Smooth muscle cell (in vitro differentiated cells): Measurements from ENCODE around the gene CHAC1. TPM values are rescaled to one million over a fixed set of nuclear protein-coding genes. Genes with fewer than 3 reads are reported as not detected.
A peak's percentile ranks its signal among the peaks of the same experiment; 100 is the strongest.

Source experiments
- DNase-seq: peaks from one replicate; lab custom pipeline; 2025; ENCODE audit not compliant: unreplicated experiment; lab: John Stamatoyannopoulos, UW
- H2AFZ ChIP-seq: fragments of 200-600 bp; sonication (generic); 2 replicates; pipeline ENCODE4 v1.6.0; 2016; ENCODE audit warnings: antibody characterized with exemption, low read depth, mild to moderate bottlenecking
- H3F3A ChIP-seq: fragments of 200-600 bp; sonication (generic); 2 replicates; pipeline ENCODE4 v1.6.0; 2017; ENCODE audit warnings: antibody characterized with exemption, low read depth
- H3K27ac ChIP-seq: fragments of 200-600 bp; sonication (generic); 2 replicates; pipeline ENCODE4 v1.5.1; 2016; ENCODE audit warnings: low read depth, mild to moderate bottlenecking
- H3K27me3 ChIP-seq: fragments of 200-600 bp; sonication (generic); 2 replicates; pipeline ENCODE4 v1.6.1; 2016; ENCODE audit warnings: low read depth, mild to moderate bottlenecking
- H3K36me3 ChIP-seq: fragments of 200-600 bp; sonication (generic); 2 replicates; pipeline ENCODE4 v1.5.1; 2016; ENCODE audit warnings: low read depth
- H3K4me1 ChIP-seq: fragments of 200-600 bp; sonication (generic); 2 replicates; pipeline ENCODE4 v1.5.1; 2016; ENCODE audit warnings: low read depth
- H3K4me2 ChIP-seq: fragments of 200-600 bp; sonication (generic); 2 replicates; pipeline ENCODE4 v1.6.0; 2016; ENCODE audit warnings: mild to moderate bottlenecking
- H3K4me3 ChIP-seq: fragments of 200-600 bp; sonication (generic); 2 replicates; pipeline ENCODE4 v1.5.1; 2016; ENCODE audit warnings: mild to moderate bottlenecking
- H3K79me2 ChIP-seq: fragments of 200-600 bp; sonication (generic); 2 replicates; pipeline ENCODE4 v1.6.0; 2016; ENCODE audit warnings: low read depth, mild to moderate bottlenecking
- H3K9ac ChIP-seq: fragments of 200-600 bp; sonication (generic); 2 replicates; pipeline ENCODE4 v1.6.0; 2016; ENCODE audit warnings: low read depth
- H3K9me3 ChIP-seq: fragments of 200-600 bp; sonication (generic); replicated peaks from 2 replicates; pipeline ENCODE4 v1.5.1; 2016; ENCODE audit warnings: low read depth
- H4K20me1 ChIP-seq: fragments of 200-600 bp; sonication (generic); 2 replicates; pipeline ENCODE4 v1.6.0; 2016; ENCODE audit warnings: low read depth
- WGBS: methylation state at CpG from one replicate; pipeline ENCODE4 v1.1.7; 2016; ENCODE audit warnings: low lambda C conversion rate; 5-methylcytosine and 5-hydroxymethylcytosine counted together
- polyA plus RNA-seq: library from polyadenylated mRNA; unstranded; fragments of >200 nt; fragmentation: Nextera tagmentation; extraction: Ambion mirVana; gene quantifications from 2 replicates; pipeline ENCODE4 v1.2.1, GENCODE V29; 2016
- total RNA-seq: library from RNA; depleted of rRNA; stranded (reverse); fragments of >200 nt; gene quantifications from 2 replicates; pipeline ENCODE4 v1.2.3, GENCODE V29; 2014
- TF ChIP-seq, protein P1 (sequence below): fragments of 200-600 bp; sonication (generic); IDR thresholded peaks from 2 replicates; pipeline ENCODE4 v1.5.1; 2017; ENCODE audit warnings: borderline replicate concordance, mild to moderate bottlenecking, antibody characterized with exemption; ENCODE audit not compliant: insufficient read depth, poor library complexity, severe bottlenecking

The CHAC1 gene
- total and polyA plus RNA-seq, 2 experiments from 2014 or later = 29.6 to 31.5 TPM

DNA sequence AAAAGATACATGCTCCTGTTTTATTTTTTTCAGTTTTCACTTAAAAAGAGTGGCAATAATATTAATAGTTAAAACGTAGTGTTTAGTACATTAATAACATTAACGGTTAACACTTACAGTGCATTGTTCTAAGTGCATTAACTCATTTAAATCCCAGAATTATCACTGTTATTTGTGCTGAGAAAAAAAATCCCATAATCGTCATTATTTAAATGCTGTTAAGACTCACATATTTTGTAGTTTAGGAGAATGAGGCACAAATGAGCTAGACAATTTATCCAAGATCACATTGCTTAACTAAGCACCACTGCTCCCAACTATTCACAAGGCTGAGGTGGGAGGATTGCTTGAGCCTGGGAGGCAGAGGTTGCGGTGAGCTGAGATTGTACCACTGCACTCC lies 34.9 kb downstream of the CHAC1 start:
- WGBS = 98% methylated on average over 4 of the region's 4 CpGs

GRCh38 chr15:40990080-40990479 lies 36.8 kb downstream of the CHAC1 start:
- TF ChIP-seq, protein P1, sequence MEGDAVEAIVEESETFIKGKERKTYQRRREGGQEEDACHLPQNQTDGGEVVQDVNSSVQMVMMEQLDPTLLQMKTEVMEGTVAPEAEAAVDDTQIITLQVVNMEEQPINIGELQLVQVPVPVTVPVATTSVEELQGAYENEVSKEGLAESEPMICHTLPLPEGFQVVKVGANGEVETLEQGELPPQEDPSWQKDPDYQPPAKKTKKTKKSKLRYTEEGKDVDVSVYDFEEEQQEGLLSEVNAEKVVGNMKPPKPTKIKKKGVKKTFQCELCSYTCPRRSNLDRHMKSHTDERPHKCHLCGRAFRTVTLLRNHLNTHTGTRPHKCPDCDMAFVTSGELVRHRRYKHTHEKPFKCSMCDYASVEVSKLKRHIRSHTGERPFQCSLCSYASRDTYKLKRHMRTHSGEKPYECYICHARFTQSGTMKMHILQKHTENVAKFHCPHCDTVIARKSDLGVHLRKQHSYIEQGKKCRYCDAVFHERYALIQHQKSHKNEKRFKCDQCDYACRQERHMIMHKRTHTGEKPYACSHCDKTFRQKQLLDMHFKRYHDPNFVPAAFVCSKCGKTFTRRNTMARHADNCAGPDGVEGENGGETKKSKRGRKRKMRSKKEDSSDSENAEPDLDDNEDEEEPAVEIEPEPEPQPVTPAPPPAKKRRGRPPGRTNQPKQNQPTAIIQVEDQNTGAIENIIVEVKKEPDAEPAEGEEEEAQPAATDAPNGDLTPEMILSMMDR = no peak
- DNase-seq = no peak
- Histone ChIP-seq H3K9me3 (no peaks in the 10 kb centered on the region), H3K27me3 (no peaks in the 10 kb centered on the region), H3K4me2 (no peak overlapping the region), H3K79me2 (no peaks in the 10 kb centered on the region), H3K36me3 (peaks cover 8% of the 10 kb centered on the region), H3K4me3 (no peak overlapping the region), H3F3A (peaks cover 16% of the 10 kb centered on the region), H4K20me1 (peaks cover 17% of the 10 kb centered on the region), H2AFZ (no peak overlapping the region), H3K27ac (no peak overlapping the region), H3K9ac (no peak overlapping the region), H3K4me1 (peaks cover 6% of the 10 kb centered on the region)

More for the DNA sequence above, 34.9 kb downstream of the CHAC1 start:
- no peak overlapping the region for H2AFZ ChIP-seq
- no peaks in the 10 kb centered on the region for H3K27me3 ChIP-seq
- TF ChIP-seq, protein P1 = no peak
- peaks cover 6% of the 10 kb centered on the region for H3K4me1 ChIP-seq
- no peak overlapping the region for H3K4me2 ChIP-seq
- DNase-seq = no peak
- peaks cover 17% of the 10 kb centered on the region for H4K20me1 ChIP-seq
- peaks cover 12% of the 10 kb centered on the region for H3F3A ChIP-seq
- no peaks in the 10 kb centered on the region for H3K79me2 ChIP-seq
- no peak overlapping the region for H3K27ac ChIP-seq
- H3K36me3 ChIP-seq = peaks cover 15% of the 10 kb centered on the region
- no peaks in the 10 kb centered on the region for H3K9me3 ChIP-seq
- H3K9ac ChIP-seq = no peak overlapping the region
- H3K4me3 ChIP-seq = no peak overlapping the region

- Histone ChIP-seq H3K4me2 (no peak overlapping the region), H3K4me3 (no peak overlapping the region), H3K9me3 (no peaks in the 10 kb centered on the region), H3K27me3 (no peaks in the 10 kb centered on the region), H3K36me3 (peaks cover 13% of the 10 kb centered on the region), H3K4me1 (peaks cover 6% of the 10 kb centered on the region), H3F3A (peaks cover 16% of the 10 kb centered on the region), H3K27ac (peak overlapping the region; percentile 9), H3K9ac (no peak overlapping the region), H2AFZ (no peak overlapping the region), H4K20me1 (peaks cover 17% of the 10 kb centered on the region), H3K79me2 (no peaks in the 10 kb centered on the region)
- TF ChIP-seq, protein P1 = no peak
- DNase-seq = no peak
- WGBS = 0% methylated on average over 1 of the region's 1 CpG
Measured at GRCh38 chr15:40990789-40991188, 37.5 kb downstream of the CHAC1 start.

- H3K27me3 ChIP-seq = no peaks in the 10 kb centered on the region
- peaks cover 16% of the 10 kb centered on the region for H3F3A ChIP-seq
- no peak for DNase-seq
- peak overlapping the region; percentile 9 for H3K27ac ChIP-seq
- TF ChIP-seq, protein P1 = no peak
- H3K36me3 ChIP-seq = peaks cover 15% of the 10 kb centered on the region
- H4K20me1 ChIP-seq = peaks cover 17% of the 10 kb centered on the region
- no peaks in the 10 kb centered on the region for H3K79me2 ChIP-seq
- peaks cover 6% of the 10 kb centered on the region for H3K4me1 ChIP-seq
- H3K9ac ChIP-seq = no peak overlapping the region
- 35% methylated on average over 3 of the region's 3 CpGs for WGBS
- no peak overlapping the region for H3K4me2 ChIP-seq
- no peak overlapping the region for H3K4me3 ChIP-seq
- no peaks in the 10 kb centered on the region for H3K9me3 ChIP-seq
- H2AFZ ChIP-seq = no peak overlapping the region
Measured at GRCh38 chr15:40991355-40991754, 38.1 kb downstream of the CHAC1 start.
